Stimulated activated CD8-positive, alpha-beta memory T cell treated with anti-CD3 and anti-CD28 coated beads, Interleukin-7, amount 100 ng/mL, for 48 hours (primary cell): ENCODE measurements around the gene EIF4H.
"Not testable (repeated sequence)": the region's sequence is repeated elsewhere in the genome, so short reads cannot be mapped to it uniquely, and the experiment has no call there.

Source experiments
- DNase-seq, 2 donors: peaks; one replicate each; pipeline ENCODE4 v3.0.0-alpha.2; 2020; ENCODE audit warnings: low read depth in 1 of 2; ENCODE audit errors: extremely low read depth in 1 of 2

Gene EIF4H

DNA sequence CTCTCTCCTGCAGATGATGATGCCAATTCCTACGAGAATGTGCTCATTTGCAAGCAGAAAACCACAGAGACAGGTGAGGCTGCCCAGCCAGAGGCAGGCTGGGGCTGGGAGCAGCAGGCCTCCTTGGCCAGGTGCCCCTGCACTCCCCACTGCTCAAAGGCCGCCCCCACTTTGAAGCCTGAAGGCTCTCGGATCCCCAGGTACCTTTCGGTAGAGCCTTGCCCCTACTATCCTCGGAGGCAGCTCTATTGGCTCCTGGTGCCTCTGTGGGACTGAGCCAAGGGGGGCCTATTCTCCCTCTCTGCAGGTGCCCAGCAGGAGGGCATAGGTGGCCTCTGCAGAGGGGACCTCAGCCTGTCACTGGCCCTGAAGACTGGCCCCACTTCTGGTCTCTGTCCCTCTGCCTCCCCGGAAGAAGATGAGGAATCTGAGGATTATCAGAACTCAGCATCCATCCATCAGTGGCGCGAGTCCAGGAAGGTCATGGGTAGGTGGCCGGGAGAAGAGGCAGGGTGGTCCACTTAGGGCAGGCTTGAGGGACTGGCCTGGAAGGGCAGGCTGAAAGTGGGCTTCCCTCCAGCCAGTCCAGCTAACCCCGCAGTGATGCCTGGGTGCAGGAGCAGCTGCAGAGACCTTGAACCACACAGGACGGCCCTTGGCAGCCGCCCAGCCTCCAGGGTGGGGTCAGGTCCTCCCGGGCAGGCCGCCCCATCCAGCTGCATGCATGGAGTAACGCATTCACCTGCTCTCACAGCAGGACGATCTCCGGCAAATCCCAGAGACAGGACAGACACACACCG lies 49.8 kb downstream of the EIF4H start:
- no peak for DNase-seq

DNA sequence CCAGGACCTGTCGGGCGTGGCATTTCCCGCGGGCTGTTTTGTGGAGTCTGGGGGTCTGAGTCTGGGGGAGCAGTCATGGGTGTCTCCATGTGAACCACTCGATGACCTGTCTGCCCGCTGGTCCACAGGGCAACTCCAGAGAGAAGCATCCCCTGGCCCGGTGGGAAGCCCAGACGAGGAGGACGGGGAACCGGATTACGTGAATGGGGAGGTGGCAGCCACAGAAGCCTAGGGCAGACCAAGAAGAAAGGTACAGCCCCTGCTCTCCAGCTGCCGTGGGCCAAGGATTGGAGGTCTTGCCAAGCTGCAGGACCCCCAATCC lies 50.3 kb downstream of the EIF4H start:
- no peak for DNase-seq

DNA sequence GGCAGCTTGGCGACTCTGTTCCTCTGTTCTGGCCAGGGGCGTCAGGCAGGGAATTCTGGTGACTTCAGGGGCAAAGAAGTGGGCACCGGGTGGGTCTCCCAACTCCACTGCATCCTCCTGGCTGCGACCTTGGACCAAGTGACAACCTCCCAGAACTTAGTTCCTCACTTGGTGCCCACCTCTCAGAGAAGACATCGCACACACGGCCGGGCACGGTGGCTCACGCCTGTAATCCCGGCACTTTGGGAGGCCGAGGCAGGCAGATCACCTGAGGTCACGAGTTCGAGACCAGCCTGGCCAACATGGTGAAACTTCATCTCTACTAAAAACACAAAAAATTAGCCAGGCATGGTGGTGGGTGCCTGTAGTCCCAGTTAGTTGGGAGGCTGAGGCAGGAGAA lies 50.8 kb downstream of the EIF4H start:
- not testable (repeated sequence) for DNase-seq

DNA sequence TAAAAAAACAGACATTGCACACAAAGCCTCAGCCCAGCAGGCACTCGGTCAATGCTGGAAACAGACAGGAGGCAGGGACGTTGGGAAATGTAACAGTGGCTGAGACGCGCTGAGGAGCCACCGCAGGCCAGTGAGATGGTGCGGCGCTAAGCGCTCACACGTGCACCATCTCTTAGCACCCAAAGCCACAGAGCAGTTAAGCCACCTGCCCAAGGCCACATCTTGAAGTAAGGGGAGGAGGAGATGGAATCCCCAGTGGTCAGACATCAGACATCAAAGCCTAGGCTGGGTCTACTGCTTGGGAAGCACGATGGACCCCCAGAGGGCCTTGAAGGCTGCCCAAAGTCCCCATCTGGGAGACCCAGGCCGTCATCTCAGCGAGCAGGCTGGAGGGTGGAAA lies 51.2 kb downstream of the EIF4H start:
- DNase-seq, result no peak

DNA sequence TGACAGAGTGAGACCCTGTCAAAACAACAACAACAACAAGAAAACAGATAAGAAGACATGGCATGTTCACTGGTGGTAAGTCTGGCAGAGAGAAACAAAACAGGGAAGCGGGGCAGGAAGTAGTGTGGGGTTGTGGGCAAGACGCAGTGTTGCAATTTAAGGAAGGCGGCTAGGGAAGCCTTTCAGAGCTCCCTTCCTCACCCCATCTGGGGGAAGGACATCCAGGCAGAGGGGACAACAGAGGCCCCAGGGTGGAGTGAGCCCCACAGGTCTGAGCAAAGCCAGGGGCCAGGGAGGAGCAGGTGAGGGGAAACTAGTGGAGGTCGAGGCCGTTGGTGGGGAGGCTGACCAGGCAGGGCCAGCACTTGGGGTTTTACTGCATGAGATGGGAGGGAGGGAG lies 52.5 kb downstream of the EIF4H start:
- no peak for DNase-seq

DNA sequence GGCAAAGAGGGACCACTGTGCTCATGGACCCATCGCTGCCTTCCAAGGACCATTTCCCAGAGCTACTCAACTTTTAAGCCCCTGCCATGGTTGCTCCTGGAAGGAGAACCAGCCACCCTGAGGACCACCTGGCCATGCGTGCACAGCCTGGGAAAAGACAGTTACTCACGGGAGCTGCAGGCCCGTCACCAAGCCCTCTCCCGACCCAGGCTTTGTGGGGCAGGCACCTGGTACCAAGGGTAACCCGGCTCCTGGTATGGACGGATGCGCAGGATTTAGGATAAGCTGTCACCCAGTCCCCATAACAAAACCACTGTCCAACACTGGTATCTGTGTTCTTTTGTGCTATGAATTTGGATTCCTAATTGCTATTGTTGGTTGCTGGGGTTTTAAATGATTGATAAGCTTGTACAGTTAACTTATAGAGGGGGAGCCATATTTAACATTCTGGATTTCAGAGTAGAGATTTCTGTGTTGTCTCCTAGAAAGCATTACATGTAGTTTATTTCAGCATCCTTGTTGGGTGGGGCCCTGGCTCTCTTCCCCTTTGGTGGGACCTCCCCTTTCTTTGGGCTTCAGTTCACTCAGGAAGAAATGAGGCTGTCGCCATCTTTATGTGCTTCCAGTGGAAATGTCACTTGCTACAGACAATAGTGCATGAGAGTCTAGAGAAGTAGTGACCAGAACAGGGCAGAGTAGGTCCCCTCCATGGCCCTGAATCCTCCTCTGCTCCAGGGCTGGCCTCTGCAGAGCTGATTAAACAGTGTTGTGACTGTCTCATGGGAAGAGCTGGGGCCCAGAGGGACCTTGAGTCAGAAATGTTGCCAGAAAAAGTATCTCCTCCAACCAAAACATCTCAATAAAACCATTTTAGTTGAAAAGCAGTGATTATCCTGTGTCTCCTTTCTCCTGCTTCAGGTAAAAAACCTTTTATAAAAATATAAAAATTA lies 55.1 kb downstream of the EIF4H start:
- DNase-seq, result no peak

DNA sequence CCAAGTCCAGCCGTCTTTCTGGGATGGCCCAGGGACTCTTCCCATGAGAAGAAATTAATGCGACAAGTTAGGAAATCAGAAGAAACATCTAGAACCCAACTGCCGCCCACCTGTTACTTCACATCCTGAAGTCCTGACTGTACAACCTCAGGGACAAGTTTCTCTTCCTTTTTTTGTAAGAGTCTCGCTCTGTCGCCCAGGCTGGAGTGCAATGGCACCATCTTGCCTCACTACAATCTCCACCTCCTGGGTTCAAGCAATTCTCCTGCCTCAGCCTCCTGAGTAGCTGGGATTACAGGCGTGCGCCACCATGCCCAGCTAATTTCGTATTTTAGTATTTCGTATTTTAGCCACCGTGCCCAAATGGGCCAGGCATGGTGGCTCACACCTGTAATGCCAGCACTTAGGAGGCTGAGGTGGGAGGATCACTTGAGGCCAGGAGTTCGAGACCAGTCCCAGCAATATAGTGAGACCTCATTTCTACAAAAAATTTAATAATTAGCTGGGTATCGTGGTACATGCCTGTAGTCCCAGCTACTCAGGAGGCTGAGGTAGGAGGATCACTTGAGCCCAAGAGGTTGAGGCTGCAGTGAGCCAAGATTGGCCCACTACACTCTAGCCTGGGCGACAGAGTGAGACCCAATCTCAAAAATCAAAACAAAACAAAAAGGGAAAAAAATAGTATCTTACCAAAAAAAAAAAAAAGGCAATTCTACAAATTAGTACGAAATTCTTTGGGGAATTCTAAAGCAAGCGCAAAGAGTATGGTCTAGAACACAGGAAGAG lies 56.5 kb downstream of the EIF4H start:
- no peak for DNase-seq

DNA sequence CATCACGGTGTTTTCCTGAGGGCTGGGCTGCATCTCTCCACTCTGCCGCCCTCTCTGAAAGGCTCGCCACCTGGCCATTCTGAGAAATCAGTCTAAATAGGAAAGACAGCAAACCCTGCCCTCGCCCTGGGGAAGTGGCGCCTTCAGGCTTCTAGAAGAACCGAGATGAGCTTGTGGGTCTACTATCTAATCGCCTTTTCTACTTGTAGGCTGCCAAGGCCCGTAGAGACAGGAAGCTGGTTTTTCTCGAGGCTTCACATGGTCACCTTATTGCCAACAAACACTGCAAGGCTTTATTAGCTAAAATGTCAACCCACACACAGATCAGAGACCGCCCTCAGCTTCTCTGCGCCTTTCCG lies 57.1 kb downstream of the EIF4H start:
- DNase-seq, result no peak

DNA sequence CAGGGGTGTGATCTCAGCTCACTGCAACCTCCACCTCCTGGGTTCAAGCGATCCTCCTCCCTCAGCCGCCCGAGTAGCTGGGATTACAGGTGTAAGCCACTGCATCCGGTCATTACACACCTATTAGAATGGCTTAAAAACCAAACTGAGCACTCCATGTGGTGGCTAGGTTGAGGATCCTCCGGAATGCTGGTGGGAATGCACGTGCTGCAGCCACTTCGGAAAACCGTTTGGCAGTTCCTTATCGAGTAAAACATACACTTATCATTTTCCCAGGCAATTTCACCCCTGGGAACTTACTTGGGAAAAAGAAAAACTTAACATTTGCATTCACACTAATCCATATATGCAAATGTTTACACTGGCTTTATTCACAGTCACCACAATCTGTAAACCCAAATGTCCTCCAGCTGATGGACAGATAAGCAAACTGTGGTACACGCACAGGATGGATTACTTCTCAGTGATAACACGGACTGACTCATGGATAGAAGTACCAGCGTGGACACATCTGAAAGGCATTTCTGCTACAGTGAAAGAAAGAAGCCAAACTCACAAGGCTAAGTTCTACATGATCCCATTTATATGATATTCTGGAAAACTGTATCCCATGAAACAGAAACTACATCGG lies 59.6 kb downstream of the EIF4H start:
- no peak for DNase-seq

DNA sequence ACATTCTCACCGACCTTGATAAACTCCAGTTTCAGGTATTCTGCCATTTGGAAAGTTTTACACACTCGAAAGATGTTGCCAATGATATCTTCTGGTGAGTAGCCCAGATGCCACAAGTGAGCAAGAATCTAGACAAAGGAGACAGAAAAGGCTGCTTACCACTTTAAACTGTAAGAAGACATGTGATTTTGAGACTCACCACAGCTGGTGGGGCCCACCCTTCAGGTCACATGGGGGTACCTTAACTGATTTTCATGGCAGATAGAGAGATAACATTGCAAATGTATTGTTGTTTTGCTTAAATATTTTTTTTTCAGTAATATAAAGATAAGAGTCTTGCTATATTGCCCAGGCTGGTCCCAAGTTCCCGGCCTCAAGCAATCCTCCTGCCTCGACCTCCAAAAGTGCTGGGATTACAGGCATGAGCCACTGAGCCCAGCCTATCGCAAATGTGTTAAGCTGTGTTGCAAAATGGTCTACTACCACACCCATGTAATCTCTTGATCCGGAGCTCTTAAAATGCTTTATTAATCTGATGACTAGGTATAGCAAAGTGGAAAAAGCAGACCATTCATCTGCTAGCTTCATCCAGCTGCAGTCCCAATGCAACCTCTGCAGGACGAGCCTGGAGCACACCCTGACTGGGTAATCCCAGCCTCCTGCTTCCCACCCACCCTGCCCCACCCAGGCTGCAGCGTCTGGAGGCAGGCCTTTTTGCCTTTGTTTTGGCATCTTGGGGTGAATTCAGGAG lies 61.5 kb downstream of the EIF4H start:
- DNase-seq, result no peak

DNA sequence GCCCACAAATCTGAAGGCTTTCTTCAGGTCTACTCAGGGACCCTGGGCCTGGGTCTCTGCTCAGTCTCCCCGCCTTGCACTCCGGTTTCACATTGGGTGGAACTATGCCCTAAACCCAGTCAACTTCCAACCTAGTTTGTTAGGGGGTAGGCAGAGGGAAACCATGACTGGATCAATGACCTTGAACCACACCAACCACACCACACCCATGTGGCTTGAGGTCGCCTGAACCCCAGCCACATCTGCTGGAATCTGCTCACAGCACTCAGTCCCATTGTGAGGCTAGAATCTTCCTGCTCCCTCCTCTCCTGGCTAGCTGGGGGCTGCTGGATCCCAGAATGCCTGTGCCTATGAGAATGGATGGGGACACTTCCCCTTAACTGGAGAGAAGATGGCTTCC lies 62.1 kb downstream of the EIF4H start:
- no peak for DNase-seq

DNA sequence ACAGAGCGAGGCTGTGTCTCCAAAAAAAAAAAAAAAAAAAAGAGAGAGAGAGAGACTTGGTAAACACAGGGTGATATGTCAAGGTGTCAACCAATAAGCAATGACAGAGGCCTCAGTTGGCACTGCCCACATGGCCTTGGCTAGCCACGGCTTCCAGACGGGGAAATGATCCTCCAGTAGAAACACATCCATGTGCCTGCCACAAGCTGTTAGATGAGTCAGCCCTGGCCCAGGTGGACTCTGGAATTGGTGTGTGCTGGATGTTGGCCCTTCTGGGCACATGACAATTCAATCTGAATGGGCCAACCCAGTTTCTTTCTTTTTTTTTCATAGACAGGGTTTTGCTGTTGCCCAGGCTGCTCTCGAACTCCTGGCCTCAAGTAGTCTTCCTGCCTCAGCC lies 66.3 kb downstream of the EIF4H start:
- DNase-seq, result no peak

DNA sequence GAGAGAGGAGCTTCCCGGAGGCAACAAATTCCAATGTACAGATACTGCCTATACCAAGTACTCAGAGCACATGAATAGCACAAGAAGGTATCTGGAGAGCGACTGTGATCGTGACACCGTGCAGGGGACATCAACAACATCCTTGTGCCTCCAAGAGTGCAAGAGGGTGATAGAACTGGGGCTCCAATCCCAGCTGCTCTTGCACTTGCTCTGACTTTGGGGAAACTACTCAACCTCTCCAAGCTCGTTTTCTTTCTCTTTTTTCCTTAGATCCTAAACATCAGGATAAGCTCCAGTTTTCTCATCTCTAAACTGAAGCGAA lies 67.9 kb downstream of the EIF4H start:
- no peak for DNase-seq

DNA sequence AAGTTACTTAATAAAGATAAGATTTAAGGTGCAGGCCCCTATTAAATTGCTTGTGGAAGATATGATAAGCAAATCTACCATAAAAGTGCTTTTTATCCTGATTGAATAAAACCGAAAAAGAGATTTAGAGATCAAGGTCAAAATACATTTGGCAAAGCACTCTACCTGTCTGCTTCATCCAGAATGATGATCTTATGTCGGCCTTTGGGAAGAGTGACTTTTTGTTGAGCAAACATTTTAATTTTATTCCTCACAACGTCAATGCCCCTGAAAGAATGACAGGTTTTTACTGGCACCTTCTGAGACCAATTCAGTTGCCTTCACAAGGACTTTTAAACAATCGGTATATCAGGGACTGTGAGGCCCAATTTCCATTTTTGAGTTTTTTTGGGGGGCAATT lies 72.3 kb downstream of the EIF4H start:
- no peak for DNase-seq
